Loucy (cell line): ENCODE data around the gene PIGW.

Source experiments
- H2AFZ ChIP-seq: fragments of 200-600 bp; sonication (generic); 2 replicates; pipeline ENCODE4 v1.6.0; 2016; ENCODE audit warnings: antibody characterized with exemption, mild to moderate bottlenecking, low read length, moderate library complexity
- H3F3A ChIP-seq: fragments of 200-600 bp; 2 replicates; pipeline ENCODE4 v1.6.0; 2016; ENCODE audit warnings: antibody characterized with exemption, low read depth, mild to moderate bottlenecking
- H3K27me3 ChIP-seq: fragments of 200-600 bp; sonication (generic); 2 replicates; pipeline ENCODE4 v1.6.1; 2014; ENCODE audit warnings: low read length, mild to moderate bottlenecking; ENCODE audit not compliant: insufficient read depth, poor library complexity, severe bottlenecking
- H3K36me3 ChIP-seq: fragments of 200-600 bp; sonication (generic); 2 replicates; pipeline ENCODE4 v1.6.1; 2016; ENCODE audit warnings: low read length; ENCODE audit not compliant: insufficient read depth
- H3K4me1 ChIP-seq: fragments of 200-600 bp; sonication (generic); 2 replicates; pipeline ENCODE4 v1.5.1; 2014; ENCODE audit warnings: low read length, mild to moderate bottlenecking; ENCODE audit not compliant: insufficient read depth, poor library complexity, severe bottlenecking
- H3K4me2 ChIP-seq: fragments of 200-600 bp; sonication (generic); 2 replicates; pipeline ENCODE4 v1.6.0; 2014; ENCODE audit warnings: antibody characterized with exemption, low read length, low read depth, mild to moderate bottlenecking; ENCODE audit not compliant: poor library complexity, severe bottlenecking
- H3K4me3 ChIP-seq: fragments of 200-600 bp; sonication (generic); 2 replicates; pipeline ENCODE4 v1.5.1; 2014; ENCODE audit warnings: low read length, mild to moderate bottlenecking, mixed read lengths; ENCODE audit not compliant: poor library complexity, severe bottlenecking
- H3K79me2 ChIP-seq: fragments of 200-600 bp; sonication (generic); 2 replicates; pipeline ENCODE4 v1.6.1; 2014; ENCODE audit warnings: low read length; ENCODE audit not compliant: insufficient read depth
- H3K9ac ChIP-seq: fragments of 200-600 bp; sonication (generic); 2 replicates; pipeline ENCODE4 v1.6.0; 2014; ENCODE audit warnings: mild to moderate bottlenecking, low read depth, low read length, moderate library complexity; ENCODE audit not compliant: poor library complexity, severe bottlenecking
- H3K9me2 ChIP-seq: fragments of 200-600 bp; sonication (generic); replicated peaks from 2 replicates; pipeline ENCODE4 v1.6.1; 2016; ENCODE audit warnings: low read depth, low read length, mixed read lengths
- H3K9me3 ChIP-seq: fragments of 200-600 bp; sonication (generic); 2 replicates; pipeline ENCODE4 v1.6.1; 2014; ENCODE audit warnings: mild to moderate bottlenecking, antibody characterized with exemption, low read length, low read depth; ENCODE audit not compliant: insufficient read depth
- H4K20me1 ChIP-seq: fragments of 200-600 bp; sonication (generic); 2 replicates; pipeline ENCODE4 v1.6.0; 2014; ENCODE audit warnings: antibody characterized with exemption, low read length, mild to moderate bottlenecking; ENCODE audit not compliant: insufficient read depth, poor library complexity, severe bottlenecking
- CTCF ChIP-seq: fragments of 200-600 bp; sonication (generic); conservative IDR thresholded peaks from 2 replicates; pipeline ENCODE4 v1.5.1; 2014; ENCODE audit warnings: mild to moderate bottlenecking, antibody characterized with exemption, low read length
- EZH2phosphoT487 ChIP-seq: fragments of 200-600 bp; IDR thresholded peaks from 2 replicates; pipeline ENCODE4 v1.6.1; 2018; ENCODE audit warnings: antibody characterized with exemption, mild to moderate bottlenecking, moderate library complexity, borderline replicate concordance

PIGW gene

GRCh38 chr17:36550491-36551417, 16.0 kb downstream of the PIGW start:
- Histone ChIP-seq H3K9me3 (no peaks in the 10 kb centered on the region), H4K20me1 (peaks cover 92% of the 10 kb centered on the region), H3K36me3 (peaks cover 13% of the 10 kb centered on the region; the same call in 1 of the 2 replicates), H3K4me1 (peaks cover 30% of the 10 kb centered on the region), H3K79me2 (peaks cover 99% of the 10 kb centered on the region), H3F3A (0 out of 2 replicates have a peak, but pooled peaks cover 8% of the 10 kb centered on the region), H3K9me2 (no peaks in the 10 kb centered on the region), H3K4me3 (peak overlapping the region; percentile 8), H3K4me2 (peak overlapping the region; percentile 53), H2AFZ (no peak overlapping the region), H3K9ac (no peak overlapping the region), H3K27me3 (no peaks in the 10 kb centered on the region)
- no peak for TF ChIP-seq CTCF

GRCh38 chr17:36553459-36553858, 18.7 kb downstream of the PIGW start:
- Histone ChIP-seq H3K9me2 (no peaks in the 10 kb centered on the region), H3K36me3 (peaks cover 37% of the 10 kb centered on the region; the same call in 1 of the 2 replicates), H3K4me3 (no peak overlapping the region), H3K9ac (no peak overlapping the region), H3F3A (no peaks in the 10 kb centered on the region), H3K4me2 (no peak overlapping the region), H3K9me3 (no peaks in the 10 kb centered on the region), H4K20me1 (peaks cover 70% of the 10 kb centered on the region), H3K79me2 (peaks cover 88% of the 10 kb centered on the region), H2AFZ (no peak overlapping the region), H3K27me3 (no peaks in the 10 kb centered on the region), H3K4me1 (peaks cover 13% of the 10 kb centered on the region)
- TF ChIP-seq EZH2phosphoT487 (no peak), CTCF (no peak)

GRCh38 chr17:36566081-36566480, 31.3 kb downstream of the PIGW start:
- no peak for TF ChIP-seq EZH2phosphoT487
- TF ChIP-seq CTCF = no peak
- no peaks in the 10 kb centered on the region for H3K9me3 ChIP-seq
- H3F3A ChIP-seq = no peaks in the 10 kb centered on the region
- no peak overlapping the region for H3K4me2 ChIP-seq
- H3K9ac ChIP-seq = no peak overlapping the region
- H2AFZ ChIP-seq = no peak overlapping the region
- no peaks in the 10 kb centered on the region for H3K27me3 ChIP-seq
- peaks cover 20% of the 10 kb centered on the region for H4K20me1 ChIP-seq
- H3K79me2 ChIP-seq = peaks cover 36% of the 10 kb centered on the region; the same call in 1 of the 2 replicates
- H3K36me3 ChIP-seq = peaks cover 66% of the 10 kb centered on the region
- no peak overlapping the region for H3K4me3 ChIP-seq
- H3K4me1 ChIP-seq = no peaks in the 10 kb centered on the region
- H3K9me2 ChIP-seq = no peaks in the 10 kb centered on the region
